HL-60/S4 treated with retinoic acid at 250 ng/mL for 4 days and 3 days (cell line): ENCODE measurements around the gene PEPD.
"Not testable (repeated sequence)": the region's sequence is repeated elsewhere in the genome, so short reads cannot be mapped to it uniquely, and the experiment has no call there.

Experiments
- in situ Hi-C: fragments of 300-500 bp; cut with MboI; formaldehyde crosslinking; loops from 2 replicates; pipeline ENCODE4 v1.7.0; 2022; ENCODE audit warnings: low sequenced_read_pairs

The PEPD gene

DNA sequence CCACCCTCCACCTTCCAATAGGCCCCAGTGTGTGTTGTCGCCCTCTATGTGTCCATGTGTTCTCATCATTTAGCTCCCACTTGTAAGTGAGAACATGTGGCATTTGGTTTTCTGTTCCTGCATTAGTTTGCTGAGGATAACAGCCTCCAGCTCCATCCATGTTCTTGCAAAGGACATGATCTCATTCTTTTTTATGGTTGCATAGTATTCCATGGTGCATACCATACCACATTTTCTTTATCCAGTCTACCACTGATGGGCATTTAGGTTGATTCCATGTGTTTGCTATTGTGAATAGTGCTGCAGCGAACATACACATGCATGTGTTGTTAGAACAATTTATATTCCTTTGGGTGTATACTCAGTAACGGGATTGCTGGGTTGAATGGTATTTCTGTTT lies 42.0 kb downstream of the PEPD start:
- in situ Hi-C loops: not testable (repeated sequence)

DNA sequence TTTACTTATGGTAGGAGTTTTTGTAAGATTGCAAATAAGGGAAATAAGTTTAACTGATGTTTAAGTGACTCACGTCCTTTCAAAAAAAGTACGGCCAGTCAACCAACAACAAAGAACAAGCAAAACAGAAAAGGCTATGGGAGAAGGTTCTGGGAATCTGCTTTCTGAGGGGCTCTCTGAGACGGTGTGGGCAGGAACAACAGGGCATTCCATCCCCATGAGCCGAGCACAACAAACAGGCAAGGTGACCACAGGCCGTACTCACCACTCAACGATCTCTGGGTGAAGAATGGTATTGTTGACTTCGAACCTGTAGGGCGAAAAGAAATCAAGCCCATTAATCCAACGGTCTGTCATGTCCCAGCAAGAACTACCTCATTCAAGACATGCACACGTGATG lies 43.8 kb downstream of the PEPD start:
- in situ Hi-C loops: no loop called here

DNA sequence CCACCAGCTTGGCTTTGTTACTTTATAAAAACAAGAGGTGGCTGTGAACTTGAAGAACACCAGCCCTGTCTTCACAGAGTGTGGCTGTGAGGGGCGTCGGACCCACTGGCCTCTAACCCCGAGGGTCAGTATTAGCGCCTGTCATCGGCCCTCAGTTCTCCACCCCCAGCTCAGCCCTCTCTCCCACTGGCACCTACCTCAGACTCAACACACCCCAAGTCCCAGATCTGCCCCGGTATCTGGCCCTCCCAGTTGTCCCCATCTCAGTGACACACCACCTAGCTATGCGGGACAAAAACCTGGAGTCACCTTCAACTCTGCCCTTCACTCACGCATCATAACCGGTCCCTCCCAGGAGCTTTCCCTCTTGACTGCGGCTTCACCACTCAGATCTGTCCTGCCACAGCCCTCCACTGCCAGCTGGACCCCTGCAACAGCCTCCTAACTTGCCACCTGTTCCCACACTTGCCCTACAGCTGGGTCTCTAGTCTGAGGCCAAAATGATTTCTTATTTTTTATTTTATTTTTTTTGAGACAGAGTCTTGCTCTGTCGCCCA lies 45.4 kb downstream of the PEPD start:
- in situ Hi-C loops: no loop called here

DNA sequence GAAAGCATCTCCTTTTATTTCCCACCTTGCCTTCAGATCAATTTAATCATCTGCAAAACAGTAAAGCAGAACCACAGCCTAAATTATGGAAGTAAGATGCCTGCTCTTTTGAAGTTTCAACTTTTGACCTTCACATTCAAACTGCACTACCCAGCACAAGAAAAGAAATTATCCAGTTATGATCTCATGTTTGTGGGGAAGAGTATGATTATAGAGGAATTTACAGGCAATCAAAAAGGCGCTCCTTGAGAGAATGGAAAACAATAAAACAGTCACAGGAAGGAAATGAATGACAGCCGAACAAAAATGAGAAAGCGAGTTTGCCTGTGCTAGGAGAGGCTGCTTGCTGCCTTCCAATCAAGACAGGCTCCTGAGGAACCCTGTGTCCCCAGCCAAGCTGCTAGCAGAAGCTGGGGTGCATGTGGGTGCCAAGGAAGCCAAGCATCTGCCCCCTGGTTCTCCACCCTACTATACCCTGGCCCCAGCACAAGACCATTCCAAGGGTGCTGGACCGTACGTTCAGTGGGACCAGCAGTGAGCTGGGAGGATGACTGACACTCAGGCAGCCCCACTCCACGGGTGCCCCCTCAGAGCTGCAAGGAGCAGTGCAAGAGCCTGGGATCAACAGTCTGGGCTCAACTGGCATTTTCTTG lies 47.8 kb downstream of the PEPD start:
- in situ Hi-C loops: no loop called here

DNA sequence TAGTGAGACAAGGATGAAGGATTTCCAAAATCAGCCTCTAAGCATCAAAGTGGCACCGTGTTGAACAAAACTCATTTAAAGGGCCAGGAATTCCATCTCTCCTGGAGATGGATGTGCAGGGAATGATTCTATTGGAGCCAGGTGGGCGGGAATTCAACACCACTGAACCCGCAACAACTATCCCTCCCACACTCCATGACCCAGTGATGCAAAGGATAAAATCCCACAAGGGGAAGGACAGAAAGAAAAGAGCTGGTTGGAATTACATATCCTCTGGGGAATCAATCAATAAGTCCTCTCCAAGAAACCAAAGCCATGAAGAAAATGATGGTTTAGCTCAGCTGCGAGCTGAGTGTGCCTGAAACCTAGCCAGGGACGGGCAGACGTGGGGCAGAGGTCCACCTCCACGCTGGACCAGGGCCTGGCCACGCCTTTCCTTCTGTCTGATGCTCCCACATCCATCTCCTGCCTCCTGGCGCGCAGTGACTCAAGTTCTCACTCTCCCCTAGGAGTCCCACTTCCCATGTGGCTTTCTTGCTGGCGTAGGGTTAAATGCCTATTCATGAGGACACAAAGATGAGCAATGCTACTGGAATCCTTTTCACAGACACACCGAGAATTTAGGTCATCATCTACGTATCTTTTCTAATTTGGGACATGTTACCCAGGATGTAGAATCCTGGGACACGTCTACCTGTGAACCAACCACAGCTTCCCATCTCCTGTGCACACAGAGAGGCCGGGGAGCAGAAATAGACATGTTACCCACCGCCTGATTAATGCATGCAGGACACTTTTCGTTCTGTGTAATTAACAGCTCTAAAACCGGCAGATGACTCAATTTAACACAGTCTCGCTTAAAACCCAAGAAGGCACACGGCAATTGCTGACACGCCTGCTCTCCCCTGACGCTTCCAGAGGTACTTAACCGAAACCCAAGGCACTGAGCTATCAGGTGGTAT lies 48.6 kb downstream of the PEPD start:
- in situ Hi-C loops: no loop called here

DNA sequence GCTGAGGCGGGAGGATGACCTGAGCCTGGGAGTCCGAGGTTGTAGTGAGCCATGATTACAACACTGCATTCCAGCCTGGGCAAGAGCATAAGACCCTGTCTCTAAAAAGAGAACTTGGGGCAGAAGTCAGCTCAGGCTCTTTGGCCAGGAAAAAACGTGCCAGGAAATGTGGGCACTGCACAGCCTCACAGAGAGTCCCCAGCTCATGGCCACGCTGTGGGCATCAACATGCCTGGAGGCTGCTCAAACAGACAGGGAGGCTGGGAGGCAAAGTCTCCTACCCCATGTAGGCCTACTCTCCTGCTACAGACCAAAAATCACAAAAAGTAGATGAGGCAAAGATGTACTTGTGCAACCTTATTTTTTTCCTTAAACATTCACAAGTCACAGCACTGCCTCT lies 49.4 kb downstream of the PEPD start:
- in situ Hi-C loops: no loop called here

DNA sequence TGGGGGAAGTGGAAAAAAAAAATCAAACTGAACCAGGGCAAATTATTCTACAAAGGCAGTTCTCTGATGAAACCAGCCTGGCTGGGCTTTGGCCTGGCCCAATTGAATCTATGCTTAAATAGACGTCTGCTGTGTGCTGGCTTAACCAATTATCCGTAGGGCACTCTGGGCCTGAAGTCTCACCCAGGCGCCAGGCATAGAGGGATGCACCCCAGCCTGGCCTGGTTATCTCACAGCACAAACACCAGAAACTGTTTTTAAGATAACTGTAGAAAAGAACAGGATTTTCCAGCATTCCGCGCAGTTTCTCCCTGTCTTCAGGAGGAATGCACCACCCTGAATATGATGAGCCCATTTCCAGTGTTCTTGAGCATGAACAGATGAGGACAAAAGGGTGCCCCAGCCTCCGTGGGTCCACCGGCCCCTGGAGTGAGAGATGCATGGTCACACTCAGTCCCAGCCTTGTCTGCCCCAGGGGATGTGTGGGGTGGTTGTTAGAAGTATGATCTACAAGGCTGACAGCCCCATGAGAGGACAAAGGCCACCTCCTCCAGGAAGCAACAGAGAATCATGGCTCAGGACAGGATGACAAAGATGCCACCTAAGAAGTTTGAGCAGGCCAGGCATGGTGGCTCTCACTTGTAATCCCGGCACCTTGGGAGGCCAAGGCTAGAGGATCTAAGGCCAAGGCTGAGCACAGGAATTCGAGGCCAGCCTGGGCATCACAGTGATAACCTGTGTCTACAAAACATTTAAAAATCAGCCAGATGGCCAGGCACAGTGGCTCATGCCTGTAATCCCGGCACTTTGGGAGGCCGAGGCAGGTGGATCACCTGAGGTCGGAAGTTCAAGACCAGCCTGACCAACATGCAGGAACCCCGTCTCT lies 50.2 kb downstream of the PEPD start:
- in situ Hi-C loops: no loop called here

DNA sequence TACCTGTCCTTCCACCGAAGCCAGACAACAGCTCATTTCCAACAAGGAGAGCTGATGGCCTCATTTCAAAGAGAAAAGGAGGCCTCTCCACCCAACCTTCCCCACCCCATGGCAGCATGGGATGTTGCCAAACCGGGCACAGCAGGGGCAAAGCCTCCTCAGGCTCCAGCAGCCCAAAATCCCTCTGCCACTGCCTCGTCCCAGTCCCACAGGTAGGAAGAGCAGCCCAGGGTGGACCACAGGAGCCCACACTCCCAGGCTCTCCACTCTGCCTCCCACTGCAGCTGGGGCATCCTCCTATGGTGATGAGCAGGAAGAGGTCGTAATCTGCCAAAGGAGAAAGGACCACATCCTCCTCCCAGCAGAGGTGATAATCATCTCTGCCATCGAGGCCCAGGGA lies 50.9 kb downstream of the PEPD start:
- in situ Hi-C loops: no loop called here

DNA sequence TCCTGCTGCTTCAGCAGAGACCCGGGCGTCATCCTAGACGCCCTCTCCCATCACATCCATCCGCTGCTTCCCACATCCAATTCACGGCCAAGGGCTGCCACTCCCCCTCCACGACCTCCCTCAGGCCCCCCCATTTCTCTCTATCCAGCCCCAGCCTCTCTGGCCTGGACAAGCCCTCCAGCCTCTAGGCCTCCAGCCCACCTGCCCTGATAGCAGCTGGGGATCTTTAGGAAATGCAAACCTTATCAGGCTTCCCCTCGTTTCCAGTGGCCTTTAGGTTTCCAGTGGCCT lies 51.6 kb downstream of the PEPD start:
- in situ Hi-C loops: no loop called here

DNA sequence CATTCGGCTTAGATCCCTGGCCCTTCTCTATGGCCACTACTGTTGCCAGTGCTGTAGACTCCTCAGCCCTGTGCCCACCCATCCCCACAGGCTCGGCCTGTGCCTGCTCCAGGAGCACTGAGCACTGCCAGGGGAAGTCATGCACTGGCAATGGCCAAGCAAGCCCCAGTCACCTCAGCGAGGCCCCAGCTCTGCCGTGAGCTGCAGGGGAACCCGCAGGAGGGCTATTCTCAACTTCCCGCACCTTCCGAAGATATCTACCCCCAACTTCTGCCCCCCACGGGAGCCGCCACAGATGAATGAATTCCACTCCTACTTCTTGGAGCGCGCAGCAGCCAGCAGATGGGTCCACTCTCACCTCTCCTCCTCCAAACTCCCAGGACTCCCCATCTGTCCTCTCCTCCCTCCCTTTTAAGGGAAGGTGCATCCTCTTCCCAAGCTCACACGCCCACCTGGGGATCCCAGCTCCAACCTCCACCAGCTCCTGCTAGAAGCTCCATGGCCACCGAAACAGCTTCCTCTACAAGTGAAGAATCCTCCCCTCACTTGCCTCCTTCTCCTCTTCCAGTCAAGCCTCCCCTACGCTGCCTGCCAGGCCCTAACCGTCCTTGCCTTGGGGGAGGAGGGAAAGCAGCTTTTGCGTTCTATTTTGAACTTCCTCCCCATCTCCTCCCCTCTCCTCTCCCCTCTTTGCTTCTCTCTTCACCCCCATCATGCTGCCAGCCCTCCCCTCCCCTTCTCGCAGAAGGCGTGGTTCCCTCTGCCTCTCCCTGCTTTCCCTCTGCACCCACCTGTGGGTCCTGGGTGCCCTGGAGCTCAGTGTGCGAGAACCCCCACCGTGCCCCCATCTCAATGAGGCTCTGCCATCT lies 52.2 kb downstream of the PEPD start:
- in situ Hi-C loops: no loop called here

DNA sequence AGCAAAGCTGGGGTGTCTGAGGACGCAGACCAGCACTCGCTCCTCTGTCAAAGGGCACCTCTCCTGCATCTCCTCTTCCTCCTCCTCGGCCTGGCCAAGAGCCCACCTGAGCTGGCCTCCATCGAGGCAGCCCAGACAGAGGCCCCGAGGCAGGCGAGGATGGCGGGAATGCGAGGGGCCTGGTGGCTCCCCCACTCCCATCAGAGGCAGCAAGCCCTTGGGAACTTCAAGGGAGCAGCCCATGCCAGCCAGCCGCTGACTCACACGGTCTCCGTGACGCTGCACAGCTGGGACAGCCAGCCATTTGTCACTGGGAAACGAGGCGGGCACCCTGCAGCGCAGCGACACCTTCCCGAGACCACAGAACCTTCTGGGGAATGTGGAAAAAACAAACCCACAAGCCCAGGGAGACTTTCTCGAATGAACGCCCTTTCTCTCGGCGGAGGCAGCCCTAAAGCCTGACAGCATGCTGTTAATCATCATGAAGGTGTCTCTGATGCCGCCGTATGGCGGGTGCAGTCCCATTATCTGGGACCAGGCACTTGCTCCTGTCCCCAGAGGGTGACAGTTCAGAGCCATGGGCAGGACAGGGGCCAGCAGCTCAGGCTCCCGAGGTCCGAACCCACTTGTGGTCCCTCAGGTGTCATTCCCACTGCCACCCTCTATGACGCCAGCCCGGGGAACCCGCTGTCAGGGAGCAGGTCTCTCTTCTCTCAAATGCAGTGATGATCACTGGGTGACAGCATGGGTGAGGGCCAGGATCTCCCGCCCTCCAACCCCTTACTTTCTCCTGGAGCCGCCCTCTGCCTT lies 53.0 kb downstream of the PEPD start:
- in situ Hi-C loops: no loop called here

DNA sequence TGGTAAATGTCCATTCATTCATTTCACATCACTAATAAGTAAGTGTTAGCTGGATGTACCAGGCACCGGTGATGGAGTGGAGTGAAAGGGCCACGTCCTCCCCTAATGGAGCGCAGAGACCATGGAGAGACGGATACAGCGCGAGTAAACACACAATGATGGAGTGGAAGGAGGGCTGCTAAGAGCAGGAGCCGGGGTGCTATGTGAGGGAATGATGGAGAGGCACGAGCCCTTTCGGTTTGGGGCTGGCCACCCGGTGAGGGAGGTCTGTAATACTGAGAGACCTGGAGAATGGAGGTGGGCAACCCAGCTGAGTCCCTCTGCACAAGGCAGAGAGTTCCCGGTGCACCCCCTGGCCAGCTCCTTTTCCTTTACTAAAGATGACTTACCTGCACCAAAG lies 53.7 kb downstream of the PEPD start:
- in situ Hi-C loops: no loop called here

DNA sequence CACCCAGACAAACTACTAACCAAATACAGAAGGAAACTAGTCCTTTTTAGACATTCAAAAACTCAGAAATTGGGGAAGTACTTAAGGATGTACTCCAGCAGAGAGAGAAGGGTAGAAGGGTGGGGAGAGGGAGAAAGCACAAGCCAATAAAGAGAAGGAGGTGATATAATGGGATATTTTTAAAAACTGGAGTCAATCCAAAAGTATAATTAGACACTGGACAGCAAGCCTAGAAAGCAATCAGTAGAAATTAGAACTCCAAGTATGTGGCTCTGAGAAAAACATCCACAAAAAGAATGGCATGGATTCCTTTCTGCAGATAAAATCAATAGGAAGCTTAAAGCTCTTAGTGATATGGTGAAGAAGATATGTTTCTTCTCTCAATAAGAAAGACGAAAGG lies 55.8 kb downstream of the PEPD start:
- in situ Hi-C loops: no loop called here

DNA sequence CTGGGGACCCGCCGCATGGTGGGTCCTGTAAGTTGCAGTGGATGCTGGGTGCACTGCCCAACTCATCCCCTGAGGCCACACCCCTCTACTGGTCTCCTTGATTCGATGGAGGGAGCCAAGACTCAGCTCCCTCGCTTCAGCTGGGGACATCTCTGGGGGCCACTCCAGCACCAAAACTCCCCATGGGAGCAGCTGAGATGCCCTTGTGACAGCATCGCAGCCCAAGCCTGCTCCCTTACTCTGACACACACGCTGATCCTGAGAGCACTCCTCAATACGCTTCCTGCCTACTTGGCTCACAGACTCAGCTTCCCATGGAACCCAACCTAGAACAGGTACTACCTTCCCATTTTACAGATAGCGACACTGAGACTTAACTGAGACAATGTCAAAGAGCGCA lies 56.2 kb downstream of the PEPD start:
- in situ Hi-C loops: no loop called here

DNA sequence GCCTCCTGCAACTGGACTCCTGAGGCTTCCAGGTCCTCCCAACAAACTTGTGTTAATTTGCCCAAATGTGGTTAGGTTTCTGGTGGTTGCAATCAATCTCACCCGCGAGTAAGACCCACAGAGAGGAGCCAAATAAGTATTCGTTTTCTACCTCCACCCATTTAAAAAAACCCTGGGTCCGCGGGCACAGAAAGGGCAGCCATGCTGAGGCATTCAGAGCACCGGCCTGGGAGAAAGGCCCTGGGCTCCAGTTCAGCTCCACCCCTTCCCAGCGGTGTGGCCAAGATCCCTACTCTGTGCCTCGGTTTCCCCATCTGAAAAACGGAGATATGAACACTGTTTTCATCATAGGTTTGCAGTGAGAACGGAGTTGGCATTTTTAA lies 56.9 kb downstream of the PEPD start:
- in situ Hi-C loops: no loop called here

DNA sequence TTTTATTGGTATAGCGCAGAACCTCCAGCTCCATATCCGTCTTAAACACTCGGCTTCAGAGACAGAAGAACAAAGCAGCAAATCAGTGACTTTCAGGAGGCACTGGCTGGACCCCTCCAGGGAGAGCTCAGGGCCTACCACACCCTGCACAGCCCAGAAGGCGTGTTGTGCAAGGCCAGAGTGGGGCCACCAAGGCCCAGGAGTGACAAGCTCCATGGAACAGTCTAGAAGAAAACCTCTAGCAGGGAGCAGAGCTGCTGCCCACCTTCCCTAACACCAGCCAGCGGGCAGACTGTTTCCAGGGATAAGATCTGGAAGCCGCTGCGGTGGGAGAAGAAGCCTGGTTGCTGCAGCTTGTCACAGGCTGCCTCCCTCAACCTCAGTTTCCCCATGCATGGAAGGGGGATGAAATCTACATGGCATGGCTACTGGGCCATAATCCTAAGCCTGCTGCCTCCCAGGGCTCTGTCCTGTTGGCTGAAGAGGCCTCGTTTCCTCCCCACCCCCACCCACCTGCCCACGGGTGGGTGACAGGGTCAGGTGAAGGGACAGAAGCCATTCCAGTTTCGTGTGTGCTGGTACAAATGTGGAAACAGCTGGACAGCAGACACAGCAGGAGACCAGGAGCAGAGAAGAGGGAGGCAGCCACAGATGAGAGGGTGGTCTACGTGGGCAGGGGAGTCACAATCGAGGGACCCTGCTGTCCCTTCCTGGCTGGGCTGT lies 57.4 kb downstream of the PEPD start:
- in situ Hi-C loops: no loop called here

DNA sequence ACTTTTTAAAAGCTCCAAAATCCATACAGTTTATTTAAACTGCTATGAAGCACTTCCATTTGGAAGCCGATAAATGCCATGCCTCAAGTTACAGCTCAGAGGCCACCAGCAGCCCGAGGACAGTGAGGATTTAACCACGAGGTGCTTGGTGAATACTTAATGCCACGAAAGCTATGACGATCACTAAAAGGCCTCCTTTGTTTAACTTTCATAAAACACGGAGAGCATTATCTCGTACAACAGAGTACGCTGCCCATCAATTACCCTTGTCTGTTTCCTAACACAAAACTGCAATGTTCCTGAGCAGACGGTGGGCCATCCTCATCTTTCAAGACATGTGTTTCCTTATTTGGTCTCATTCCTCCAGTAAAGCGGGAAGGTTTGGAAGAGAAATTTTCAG lies 58.4 kb downstream of the PEPD start:
- in situ Hi-C loops: no loop called here

DNA sequence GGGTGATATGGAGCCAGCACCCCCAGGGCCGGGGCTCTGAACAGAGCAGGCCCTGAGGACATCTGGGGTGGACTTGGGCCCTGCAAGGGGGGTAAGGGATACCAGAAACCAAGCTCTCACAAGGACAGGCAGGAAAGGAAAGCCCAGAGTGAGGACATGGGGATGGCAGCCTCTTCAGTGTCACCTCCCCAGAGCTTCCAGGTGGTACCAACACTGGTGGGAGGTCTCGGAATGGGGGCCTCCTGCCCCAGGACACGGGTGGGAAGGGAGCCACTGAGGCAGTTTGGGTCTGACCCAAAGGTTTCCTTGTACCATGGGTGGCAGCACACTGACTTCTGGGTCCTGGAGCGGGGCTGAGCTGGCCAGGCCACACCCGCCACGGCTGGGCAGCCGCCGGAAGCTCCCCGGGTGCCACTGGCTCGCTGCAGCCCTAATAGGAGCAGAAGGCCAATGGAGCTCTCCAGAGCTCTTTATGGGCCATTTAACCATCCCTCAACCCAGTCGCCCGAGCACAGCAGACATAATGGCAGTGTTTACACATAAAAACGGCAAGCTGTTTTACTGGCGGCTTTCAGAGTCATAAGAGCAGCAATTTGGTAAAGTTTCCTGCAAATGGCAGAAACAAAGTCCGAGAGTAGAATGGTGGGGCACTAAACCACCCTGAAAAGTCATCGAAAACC lies 59.3 kb downstream of the PEPD start:
- in situ Hi-C loops: no loop called here
